HCT116 (cell line): Measurements from ENCODE around the gene ELL2.

Experiments used
- ELF1 ChIP-seq: IDR thresholded peaks from 2 replicates; pipeline ENCODE4 v1.6.1; 2012; ENCODE audit warnings: low read depth, borderline replicate concordance
- EZH2 ChIP-seq: fragments of 200-600 bp; sonication (generic); IDR thresholded peaks from 2 replicates; pipeline ENCODE4 v1.6.1; 2017; ENCODE audit warnings: antibody characterized with exemption, mixed run types
- EZH2phosphoT487 ChIP-seq: fragments of 200-600 bp; IDR thresholded peaks from 2 replicates; pipeline ENCODE4 v1.6.1; 2018; ENCODE audit warnings: antibody characterized with exemption, borderline replicate concordance
- POLR2A ChIP-seq: IDR thresholded peaks from 2 replicates; pipeline ENCODE4 v1.7.0; 2011; ENCODE audit warnings: borderline replicate concordance; ENCODE audit not compliant: insufficient read depth, insufficient read length; ENCODE audit errors: extremely low read depth
- POLR2AphosphoS5 ChIP-seq: IDR thresholded peaks from 2 replicates; pipeline ENCODE4 v1.6.1; 2011; ENCODE audit warnings: mild to moderate bottlenecking, low read depth, low read length, moderate library complexity
- RAD21 ChIP-seq: IDR thresholded peaks from 2 replicates; pipeline ENCODE4 v1.6.1; 2012; ENCODE audit warnings: low read depth, mild to moderate bottlenecking
- SP1 ChIP-seq: IDR thresholded peaks from 2 replicates; pipeline ENCODE4 v1.6.1; 2012; ENCODE audit warnings: low read depth
- YY1 ChIP-seq: IDR thresholded peaks from 2 replicates; pipeline ENCODE4 v1.6.1; 2011; ENCODE audit warnings: low read length, low read depth, moderate library complexity, mild to moderate bottlenecking; ENCODE audit not compliant: insufficient replicate concordance; ENCODE audit errors: extremely low read depth
- TF ChIP-seq, protein P1 (sequence below), 3 experiments: fragments of 200-600 bp in 1 of 3; sonication (generic) in 1 of 3; IDR thresholded peaks in 2 of 3; conservative IDR thresholded peaks in 1 of 3; 2 replicates each; pipeline ENCODE4 v1.5.1; 2012 to 2017; ENCODE audit warnings: low read depth in 2 of 3, low read length in 2 of 3, antibody characterized with exemption in 1 of 3, borderline replicate concordance in 1 of 3, control low read depth in 1 of 3, mild to moderate bottlenecking in 1 of 3, mixed read lengths in 1 of 3, mixed run types in 1 of 3, moderate library complexity in 1 of 3; ENCODE audit not compliant: insufficient read depth in 1 of 3

DNA sequence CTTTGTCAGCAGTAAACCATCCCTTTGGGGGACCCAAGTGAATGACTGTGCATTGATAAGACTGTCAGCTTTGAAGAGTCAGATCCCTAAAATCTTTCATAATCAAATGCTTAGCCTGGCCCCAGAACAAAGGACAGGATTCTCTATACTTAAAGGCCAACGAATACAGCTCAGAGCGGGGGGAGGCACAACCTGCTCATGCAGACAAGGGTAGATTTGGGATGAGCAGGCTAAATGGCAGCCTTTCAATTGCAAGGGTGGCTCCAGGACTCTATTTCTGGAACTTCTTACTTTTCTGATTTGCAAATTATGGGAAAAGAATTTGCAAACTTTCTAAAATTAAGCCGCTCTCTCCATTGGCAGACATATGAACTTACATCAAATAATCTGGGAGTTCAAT, 66.4 kb downstream of the ELL2 start:
- no peak for TF ChIP-seq POLR2AphosphoS5
- TF ChIP-seq, protein P1, sequence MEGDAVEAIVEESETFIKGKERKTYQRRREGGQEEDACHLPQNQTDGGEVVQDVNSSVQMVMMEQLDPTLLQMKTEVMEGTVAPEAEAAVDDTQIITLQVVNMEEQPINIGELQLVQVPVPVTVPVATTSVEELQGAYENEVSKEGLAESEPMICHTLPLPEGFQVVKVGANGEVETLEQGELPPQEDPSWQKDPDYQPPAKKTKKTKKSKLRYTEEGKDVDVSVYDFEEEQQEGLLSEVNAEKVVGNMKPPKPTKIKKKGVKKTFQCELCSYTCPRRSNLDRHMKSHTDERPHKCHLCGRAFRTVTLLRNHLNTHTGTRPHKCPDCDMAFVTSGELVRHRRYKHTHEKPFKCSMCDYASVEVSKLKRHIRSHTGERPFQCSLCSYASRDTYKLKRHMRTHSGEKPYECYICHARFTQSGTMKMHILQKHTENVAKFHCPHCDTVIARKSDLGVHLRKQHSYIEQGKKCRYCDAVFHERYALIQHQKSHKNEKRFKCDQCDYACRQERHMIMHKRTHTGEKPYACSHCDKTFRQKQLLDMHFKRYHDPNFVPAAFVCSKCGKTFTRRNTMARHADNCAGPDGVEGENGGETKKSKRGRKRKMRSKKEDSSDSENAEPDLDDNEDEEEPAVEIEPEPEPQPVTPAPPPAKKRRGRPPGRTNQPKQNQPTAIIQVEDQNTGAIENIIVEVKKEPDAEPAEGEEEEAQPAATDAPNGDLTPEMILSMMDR (IDR thresholded peaks at IDR 0.05 in 2 of 3, conservative IDR thresholded peaks at IDR 0.05 in 1 of 3; ENCODE audit: borderline replicate concordance in 1 of 3, insufficient read depth in 1 of 3, low read depth in 2 of 3, low read length in 2 of 3), result no peak
- no peak for TF ChIP-seq YY1
- no peak for TF ChIP-seq POLR2A
- no peak for TF ChIP-seq SP1
- TF ChIP-seq EZH2phosphoT487, result no peak
- TF ChIP-seq RAD21, result no peak
- no peak for TF ChIP-seq ELF1
- TF ChIP-seq EZH2, result no peak
